HG02642 (cell line): ENCODE measurements around the gene JADE2.
"Not testable (repeated sequence)": the region's sequence is repeated elsewhere in the genome, so short reads cannot be mapped to it uniquely, and the experiment has no call there.

Source experiments
- ATAC-seq: cut with Tn5 transposase; IDR thresholded peaks from one replicate; pipeline ENCODE4 v1.9.1; 2021; ENCODE audit warnings: mild to moderate bottlenecking; ENCODE audit not compliant: unreplicated experiment, poor library complexity

The JADE2 gene

GRCh38 chr5:134506054-134507039 lies 19.1 kb upstream of the JADE2 start:
- no peak for ATAC-seq

GRCh38 chr5:134507452-134507851 lies 18.0 kb upstream of the JADE2 start:
- no peak for ATAC-seq

DNA sequence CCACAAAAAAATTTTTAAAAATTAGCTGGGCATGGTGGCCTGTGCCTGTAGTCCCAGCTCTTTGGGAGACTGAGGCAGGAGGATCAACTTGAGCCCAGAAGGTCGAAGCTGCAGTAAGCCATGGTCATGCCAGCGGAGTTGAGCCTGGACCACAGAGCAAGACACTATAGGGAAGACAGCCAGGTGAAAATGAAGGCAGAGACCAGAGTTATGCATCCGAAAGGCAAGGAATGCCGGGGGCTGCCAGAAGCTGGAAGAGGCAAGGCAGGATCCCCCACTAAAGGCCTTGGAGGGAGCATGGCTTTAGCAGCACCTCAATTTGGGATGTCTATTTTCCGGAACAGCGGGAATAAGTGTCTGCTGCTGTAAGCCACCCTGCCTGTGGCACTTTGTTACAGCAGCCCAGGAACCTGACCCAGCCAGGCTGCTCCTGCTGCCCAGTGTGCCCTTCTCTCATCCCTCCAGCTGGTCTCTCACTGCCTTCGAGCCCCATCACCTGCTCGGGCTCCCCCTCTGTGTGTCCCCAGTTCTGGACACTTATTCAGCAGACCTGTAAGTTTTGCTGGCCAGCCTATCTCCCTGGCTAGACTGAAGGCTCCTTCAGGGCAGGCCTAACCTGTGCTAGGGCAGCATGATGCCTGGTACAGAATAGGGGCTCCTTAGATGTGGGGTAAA lies 16.8 kb upstream of the JADE2 start:
- ATAC-seq = no peak

DNA sequence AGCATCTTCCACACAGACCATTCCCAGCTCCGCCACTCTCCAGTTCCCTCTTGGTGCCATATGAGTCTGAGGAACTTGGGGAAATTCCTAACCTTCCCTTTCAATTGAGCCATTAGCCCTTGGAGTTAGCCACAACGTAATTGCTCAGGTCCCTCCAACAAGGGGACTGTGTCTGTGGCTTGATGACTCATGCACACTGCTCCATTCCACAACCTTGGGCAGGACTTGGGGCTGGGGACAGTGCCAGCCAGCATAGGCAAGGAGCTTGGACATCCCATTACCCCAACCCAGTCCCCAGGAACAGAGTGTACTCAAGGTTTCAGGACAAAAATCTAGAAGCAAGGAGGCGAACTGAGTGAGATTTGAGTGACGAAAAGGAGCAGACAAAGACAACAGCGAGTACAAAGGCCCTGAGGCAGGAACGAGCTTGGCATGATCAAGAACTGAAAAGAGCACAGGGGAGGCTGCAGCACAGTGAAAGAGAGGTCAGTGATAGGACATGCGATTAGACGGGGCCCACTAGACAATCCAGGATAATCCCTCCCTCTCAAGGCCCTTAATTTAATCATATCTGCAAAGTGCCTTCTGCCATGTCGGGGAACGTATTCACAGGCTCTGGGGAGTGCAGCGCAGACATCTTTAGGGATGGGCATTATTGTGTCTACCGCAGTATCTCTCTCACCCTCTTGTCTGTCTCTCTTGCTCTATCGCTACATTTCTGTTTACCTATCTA lies 16.0 kb upstream of the JADE2 start:
- ATAC-seq = no peak

DNA sequence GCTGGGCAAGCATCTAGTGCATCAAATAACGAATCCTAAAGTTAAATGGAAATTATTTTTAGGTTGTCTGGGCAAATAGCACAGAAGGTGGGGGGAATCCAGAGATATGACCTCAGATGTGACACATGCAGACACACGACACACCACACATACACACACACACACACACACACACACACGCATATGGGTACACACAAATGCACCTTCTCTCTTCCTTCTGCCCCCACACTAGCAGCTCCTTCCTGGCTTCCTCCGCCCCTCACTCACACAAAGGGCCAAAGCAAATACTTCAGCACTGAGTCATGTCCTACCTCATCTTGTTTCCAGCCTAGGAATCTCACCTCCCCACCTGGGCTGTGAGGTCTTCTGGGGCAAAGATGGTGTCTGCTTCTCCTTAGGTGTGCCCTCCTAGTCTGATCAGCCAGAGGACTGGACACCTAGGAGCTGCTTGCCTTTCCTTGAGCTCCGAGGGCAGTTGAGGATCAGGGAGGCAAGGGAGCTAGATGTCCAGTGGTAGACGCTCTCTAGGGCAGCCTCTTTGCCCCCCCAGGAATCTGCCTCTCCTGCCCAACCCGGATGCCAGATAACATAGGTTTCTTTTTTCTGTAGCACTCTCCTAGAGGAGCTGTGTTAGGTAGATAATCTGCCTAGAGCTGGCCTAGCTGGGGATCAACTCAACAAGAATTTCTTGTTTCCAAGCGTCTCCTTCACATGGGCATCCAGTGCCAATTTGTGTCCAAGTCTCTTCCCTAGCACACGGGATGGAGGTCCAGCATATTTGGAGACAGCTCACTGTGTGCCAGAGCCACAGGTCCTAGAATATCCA lies 14.3 kb upstream of the JADE2 start:
- ATAC-seq = no peak

GRCh38 chr5:134511796-134512660 lies 13.4 kb upstream of the JADE2 start:
- ATAC-seq = no peak

- ATAC-seq = no peak
Observed at GRCh38 chr5:134512661-134512999, 12.8 kb upstream of the JADE2 start.

DNA sequence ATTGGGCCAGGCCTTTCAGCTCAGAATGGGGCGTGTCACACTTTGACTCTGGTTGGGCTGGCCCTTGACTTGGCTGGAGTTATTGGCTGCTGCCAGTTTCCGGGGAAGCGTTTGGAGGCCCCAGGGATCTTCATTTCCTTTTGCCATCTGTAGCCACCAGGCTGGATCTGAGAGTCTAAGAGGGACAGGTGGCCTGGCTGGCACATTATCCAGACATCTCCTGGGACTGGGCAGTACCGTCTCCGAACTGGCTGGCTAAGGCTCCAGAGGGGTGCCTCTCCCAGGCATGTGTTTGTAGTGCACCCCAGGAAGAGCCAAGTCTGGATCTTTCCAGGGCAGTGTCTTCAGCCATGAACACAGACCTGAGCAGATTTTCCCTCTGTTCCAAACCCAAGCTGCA lies 9.7 kb upstream of the JADE2 start:
- no peak for ATAC-seq

GRCh38 chr5:134516984-134517383 lies 8.5 kb upstream of the JADE2 start:
- not testable (repeated sequence) for ATAC-seq

- no peak for ATAC-seq
Observed at GRCh38 chr5:134517553-134517952, 7.9 kb upstream of the JADE2 start.

- no peak for ATAC-seq
Observed at GRCh38 chr5:134519989-134520388, 5.5 kb upstream of the JADE2 start.

DNA sequence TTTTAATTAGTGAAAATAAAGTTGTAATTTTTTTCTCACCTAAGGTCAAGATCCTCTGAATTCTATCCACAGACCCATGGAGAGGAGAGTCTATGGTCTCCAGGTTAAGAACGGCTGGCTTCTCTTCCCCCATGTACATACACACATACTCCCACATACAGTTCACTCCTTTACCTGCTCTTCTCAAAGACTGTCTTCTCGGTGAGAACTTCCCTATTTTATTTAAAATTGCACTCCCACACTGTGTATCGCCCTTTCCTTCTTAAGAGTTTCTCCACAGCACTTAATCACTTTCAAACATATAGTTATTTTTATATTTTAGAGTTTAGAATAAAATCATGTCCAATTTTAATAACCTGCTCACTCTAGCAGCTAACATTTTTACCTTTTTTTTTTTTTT lies 3.6 kb upstream of the JADE2 start:
- no peak for ATAC-seq

DNA sequence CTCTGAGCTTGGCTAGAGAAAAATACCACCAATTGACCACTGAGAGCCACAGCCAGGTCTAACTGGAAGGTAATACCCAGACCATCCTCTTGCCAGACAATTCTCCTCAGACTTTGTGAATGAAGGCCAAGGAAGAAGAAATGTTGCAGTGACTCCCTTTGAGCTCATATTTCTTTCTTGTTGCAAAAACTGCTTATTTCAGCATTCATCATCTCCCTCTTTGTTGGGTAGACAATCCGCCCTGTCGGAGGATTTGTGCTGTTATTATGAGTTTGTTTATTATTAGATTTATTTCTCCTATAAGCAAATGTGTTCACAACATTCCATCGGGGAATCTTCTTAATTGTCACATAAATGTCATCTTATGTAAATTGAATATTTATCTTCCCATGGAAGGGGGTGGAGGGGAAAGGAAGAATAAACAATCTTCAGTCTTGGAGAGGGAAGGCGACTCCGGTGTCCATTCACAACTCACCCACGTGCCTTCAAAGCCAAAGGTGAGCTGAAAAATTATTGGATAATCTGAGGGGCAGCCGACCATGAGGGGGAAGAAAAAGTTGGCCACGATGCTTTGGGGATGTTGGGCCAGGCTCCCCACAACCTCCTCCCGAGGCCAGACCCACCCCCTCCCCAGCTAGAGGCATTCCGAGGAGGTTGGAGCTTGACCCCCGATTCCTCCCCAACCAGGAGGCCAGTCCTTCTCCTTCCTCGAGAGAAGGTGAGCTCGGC lies 1.8 kb upstream of the JADE2 start:
- ATAC-seq = no peak

GRCh38 chr5:134524272-134524825 lies 1.1 kb upstream of the JADE2 start:
- ATAC-seq = peak; percentile 16

DNA sequence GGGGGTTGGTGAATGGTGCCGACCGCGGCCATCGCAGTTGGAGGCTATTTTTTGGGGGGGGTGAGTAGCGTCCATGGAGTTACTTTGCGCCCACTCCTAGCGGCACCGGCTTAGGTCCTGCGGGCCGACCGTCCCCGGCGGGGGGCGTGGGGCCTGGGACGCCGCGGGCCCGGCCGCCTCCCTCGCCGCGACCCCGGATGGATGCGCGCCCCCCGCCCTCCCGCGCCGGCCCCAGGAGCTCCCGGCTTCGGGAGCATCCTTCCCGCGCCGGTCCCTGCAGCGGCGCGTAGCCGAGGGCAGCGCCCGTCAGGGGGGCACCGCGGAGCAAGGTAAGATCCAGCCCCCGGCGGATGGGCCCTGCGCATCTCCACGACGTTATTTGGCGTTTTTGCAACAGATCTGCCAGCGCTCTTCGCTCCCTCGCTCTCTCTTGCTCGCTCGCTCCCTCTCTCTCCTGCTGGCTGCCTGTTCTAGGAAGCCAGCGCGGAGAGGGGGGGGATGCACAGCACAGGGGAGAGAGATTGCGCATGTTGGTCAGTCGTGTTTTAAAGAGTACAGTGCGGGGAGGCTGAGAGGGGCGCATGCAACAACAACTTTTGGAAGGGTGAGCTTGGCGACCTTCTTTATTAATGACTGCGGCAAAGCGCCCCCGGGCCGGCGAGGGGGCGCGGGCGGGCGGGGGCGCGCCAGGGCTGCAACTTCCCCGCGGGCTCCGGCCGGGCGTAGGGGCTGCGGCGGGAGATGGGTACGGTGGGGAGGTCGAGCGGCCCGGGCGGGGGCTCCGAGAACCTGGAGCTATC lies 413 bp downstream of the JADE2 start:
- ATAC-seq = peak; percentile 14

DNA sequence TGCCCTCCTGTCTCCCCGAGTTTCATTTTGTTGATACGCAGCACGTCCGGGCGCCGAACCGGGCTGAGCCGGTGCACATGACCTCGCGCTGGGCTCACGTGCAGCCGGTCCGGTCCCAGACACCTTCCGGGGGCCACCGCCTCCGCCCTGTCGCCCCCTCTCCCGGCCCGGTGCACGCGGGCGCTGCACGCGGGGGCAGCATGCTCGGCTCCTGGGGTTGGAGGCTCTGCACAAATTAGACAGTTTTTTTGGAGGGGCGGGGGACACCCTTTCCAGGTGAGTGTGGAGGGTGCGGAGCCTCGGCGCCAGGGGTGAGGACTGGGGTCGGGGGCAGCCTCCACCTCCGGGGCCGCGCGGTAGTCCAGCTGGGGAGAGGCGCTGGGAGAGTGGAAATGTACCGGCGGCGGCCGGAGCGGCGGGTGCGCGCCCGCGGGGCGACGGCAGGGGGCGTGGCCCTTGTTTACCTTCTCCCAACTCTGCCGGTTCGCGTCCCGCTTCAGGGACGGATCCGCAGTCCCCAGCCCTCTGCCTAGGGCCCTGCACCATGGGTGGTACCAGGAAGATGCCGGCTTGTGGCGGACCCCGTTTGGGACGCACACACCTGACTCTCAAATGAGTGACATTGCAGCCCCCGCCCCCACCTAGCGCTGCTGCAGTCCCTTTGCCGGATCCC lies 1.1 kb downstream of the JADE2 start:
- peak; percentile 28 for ATAC-seq
